ENCODE results near the gene TANC1.

GRCh38 chr2:159111346-159111927 is 143.0 kb downstream of the TANC1 start:
- TF ChIP-seq, protein P1, sequence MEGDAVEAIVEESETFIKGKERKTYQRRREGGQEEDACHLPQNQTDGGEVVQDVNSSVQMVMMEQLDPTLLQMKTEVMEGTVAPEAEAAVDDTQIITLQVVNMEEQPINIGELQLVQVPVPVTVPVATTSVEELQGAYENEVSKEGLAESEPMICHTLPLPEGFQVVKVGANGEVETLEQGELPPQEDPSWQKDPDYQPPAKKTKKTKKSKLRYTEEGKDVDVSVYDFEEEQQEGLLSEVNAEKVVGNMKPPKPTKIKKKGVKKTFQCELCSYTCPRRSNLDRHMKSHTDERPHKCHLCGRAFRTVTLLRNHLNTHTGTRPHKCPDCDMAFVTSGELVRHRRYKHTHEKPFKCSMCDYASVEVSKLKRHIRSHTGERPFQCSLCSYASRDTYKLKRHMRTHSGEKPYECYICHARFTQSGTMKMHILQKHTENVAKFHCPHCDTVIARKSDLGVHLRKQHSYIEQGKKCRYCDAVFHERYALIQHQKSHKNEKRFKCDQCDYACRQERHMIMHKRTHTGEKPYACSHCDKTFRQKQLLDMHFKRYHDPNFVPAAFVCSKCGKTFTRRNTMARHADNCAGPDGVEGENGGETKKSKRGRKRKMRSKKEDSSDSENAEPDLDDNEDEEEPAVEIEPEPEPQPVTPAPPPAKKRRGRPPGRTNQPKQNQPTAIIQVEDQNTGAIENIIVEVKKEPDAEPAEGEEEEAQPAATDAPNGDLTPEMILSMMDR (IDR thresholded peaks at IDR 0.05) = no peak
- no peak for TF ChIP-seq EP300 (IDR thresholded peaks at IDR 0.05)
